GM12892 (cell line): ENCODE results near the gene KLHL9.
A peak's percentile ranks its signal among the peaks of the same experiment; 100 is the strongest.

Experiments
- DNase-seq: peaks from one replicate; pipeline ENCODE4 v3.0.0; 2011; ENCODE audit not compliant: insufficient read length
- FAIRE-seq: peaks from 2 replicates; lab custom pipeline; 2011; peaks lifted over from hg19 to GRCh38; lab: Jason Lieb, UNC
- POLR2A ChIP-seq: IDR thresholded peaks from 2 replicates; pipeline ENCODE4 v1.6.1; 2011; ENCODE audit warnings: low read depth, low read length, control low read depth
- POLR2AphosphoS5 ChIP-seq: IDR thresholded peaks from 2 replicates; pipeline ENCODE4 v1.6.1; 2011; ENCODE audit warnings: low read depth, low read length, control low read depth
- TAF1 ChIP-seq: IDR thresholded peaks from 2 replicates; pipeline ENCODE4 v1.6.1; 2011; ENCODE audit warnings: low read depth, mild to moderate bottlenecking, control low read depth, low read length, borderline replicate concordance

Gene KLHL9

DNA sequence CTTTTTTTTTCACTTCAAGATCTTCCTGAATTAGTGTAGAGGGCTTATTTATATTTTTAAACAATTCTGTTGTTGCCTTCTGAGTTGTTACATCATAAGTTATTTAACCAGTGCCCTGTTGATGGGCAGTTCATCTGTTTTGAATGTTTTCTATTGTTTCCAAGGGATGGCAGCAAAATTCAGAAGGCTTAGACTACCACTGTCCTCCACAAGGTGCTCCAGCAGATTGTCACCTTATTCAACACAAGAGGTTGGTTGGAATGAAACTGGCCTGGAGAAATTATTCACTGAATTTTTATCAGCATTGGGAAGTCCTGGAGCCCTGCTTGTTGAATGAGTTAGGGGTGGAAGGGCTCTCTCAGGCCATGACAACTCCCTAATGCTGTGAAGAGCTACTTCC, 1.3 kb upstream of the KLHL9 start:
- no peak for TF ChIP-seq POLR2AphosphoS5
- TF ChIP-seq TAF1: no peak
- TF ChIP-seq POLR2A: no peak
- no peak for FAIRE-seq
- no peak for DNase-seq

DNA sequence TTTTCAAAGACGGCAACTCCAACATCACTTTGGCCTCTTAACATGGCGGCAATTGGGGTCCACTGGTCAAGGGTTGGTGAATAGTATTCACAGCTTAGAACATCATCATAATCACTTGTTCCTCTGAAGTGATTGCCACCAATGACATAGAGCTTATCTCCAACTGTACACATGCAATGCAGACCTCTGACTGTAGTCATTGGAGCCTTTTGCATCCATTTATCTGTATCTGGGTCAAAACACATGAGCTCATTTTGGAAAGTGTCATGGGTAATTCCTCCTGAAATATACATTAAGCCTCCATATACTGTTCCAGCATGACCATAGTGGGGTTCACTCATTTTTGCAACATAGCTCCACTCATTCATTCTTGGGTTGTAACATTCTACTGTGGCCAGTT, 2.0 kb downstream of the KLHL9 start:
- TF ChIP-seq TAF1: no peak
- TF ChIP-seq POLR2A: 0 out of 2 replicates have a peak, but pooled peaks have one; percentile 38
- peak; percentile 70 for FAIRE-seq
- DNase-seq: no peak

DNA sequence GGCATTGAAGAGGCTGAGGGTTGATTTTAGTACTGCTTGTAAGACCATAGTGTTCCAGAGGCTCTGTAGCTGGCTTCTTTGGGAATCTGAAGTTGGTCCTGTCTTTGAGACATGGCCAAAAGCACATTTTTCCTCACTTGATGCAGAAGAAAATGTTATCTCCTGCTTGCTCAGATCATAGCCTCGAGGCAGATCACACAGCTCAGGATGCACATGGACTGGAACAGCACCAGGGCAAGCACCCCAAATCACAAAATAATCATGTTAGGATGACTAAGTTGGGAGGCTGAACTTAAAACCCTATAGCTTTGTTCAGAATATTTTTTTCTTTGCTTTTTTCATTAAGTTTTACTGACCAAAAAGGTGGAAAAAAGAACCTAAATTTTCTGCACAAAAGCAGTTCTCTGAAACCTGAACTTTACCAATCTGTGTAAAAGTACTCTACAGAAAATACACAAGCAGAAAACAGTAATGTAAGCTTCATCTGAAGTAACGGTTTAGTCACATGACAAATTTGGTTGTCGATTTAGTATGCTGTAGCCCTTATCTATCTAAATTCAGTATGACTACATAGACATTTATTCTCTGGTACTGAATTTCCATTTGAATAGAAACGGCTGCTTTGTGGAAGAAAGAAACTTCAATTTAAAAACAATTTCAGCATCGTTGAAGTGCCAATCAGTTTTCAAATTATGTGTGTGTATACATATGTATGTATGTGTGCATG, 3.4 kb downstream of the KLHL9 start:
- peak; percentile 58 for FAIRE-seq
- TF ChIP-seq TAF1 (no peak), POLR2A (no peak), POLR2AphosphoS5 (no peak)
- no peak for DNase-seq

DNA sequence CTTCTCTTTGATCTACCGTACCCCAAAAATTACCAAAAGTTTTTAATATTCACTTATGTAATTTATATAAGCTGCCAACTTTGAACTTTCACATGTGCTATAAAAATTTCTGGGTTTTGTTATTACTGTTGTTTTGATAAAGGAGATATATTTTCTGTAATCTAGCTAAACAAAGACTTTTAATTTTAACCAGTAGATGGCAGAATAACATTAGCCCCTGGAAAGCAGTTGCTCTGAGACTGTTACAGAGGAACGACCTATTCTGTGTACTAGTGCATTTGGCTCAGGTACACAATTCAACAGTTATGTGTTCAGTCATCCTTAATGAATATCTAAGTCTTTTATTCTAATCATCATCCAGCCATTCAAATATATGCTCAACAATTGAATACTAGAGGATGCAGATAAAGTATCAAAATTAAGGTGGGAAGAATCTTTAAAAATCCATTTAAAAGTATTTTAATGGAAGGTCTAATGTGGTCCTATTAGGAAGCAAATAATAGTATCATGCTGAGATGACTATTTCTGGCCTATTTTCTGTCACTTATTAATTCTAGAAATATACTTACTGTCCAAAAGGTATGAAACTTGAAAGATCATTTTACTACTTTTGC, 8.6 kb downstream of the KLHL9 start:
- peak; percentile 85 for FAIRE-seq
- TF ChIP-seq POLR2A (no peak), POLR2AphosphoS5 (no peak), TAF1 (no peak)
- no peak for DNase-seq

DNA sequence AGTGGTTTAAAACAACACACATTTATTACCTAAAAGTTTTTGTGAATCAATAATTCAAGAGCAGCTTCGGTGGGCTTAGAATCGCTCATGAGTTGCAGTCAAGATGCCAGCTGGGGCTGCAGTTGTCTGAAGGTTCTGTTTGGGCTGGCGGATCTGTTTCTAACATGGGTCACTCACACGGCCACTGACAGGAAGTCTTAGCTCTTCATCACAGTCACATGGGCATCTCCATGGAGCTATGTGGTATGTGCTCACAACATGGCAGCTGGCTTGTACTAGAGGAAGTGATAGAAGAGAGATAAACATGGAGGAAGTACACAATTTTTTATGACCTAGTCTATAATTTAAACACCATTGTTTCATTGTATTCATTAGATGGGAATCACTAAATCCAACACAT, 11.2 kb downstream of the KLHL9 start:
- TF ChIP-seq POLR2AphosphoS5 (no peak), TAF1 (no peak), POLR2A (no peak)
- DNase-seq (no peak), FAIRE-seq (no peak)

DNA sequence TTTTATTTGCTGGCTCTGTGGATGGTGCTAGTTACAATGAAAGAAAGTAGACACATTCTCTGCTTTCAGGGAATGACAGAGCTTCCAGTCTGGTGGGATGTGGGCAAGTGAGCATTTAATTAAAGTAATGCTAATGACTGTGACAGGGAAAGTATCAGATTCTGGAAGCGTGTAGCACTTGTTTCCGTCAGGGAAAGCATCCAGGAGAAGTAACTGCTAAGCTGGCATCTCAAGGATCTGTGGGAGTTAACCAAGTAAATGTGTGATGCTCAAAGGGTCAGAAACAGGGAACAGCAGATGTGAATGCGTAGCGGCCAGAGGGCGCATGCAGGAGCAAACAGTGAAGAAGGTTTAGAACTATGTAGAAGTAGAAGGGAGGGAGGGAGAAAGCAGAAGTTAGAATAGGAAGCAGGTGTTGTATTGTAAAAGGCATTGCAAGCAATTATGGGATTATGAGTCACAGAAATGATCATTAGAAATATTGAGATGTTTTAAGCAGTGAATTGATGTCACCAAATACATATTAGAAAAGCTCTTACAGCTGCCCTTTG, 12.2 kb downstream of the KLHL9 start:
- no peak for TF ChIP-seq POLR2A
- TF ChIP-seq POLR2AphosphoS5: no peak
- TF ChIP-seq TAF1: no peak
- no peak for DNase-seq

DNA sequence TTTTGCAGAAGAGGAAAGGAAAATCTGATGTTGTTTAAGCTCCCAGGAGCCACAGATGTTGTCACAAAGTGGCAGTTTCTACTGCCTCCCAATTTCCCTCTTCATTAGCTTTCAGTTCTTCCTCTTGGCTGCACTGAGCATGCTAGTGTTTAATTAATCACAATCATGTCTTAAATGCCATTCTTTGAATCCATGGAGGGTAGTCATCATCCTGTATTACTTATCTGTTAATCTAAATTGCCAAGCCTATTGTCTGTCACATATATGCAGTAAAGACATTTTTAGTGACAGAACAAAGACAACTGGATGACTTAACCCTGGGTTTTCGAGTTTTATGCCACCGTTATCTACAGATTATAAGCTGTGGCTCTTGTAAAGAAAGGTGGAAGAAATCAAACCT, 14.7 kb downstream of the KLHL9 start:
- FAIRE-seq (no peak), DNase-seq (no peak)
- TF ChIP-seq TAF1: no peak
- no peak for TF ChIP-seq POLR2A
- TF ChIP-seq POLR2AphosphoS5: no peak

More for the DNA sequence above, 12.2 kb downstream of the KLHL9 start:
- FAIRE-seq: no peak

DNA sequence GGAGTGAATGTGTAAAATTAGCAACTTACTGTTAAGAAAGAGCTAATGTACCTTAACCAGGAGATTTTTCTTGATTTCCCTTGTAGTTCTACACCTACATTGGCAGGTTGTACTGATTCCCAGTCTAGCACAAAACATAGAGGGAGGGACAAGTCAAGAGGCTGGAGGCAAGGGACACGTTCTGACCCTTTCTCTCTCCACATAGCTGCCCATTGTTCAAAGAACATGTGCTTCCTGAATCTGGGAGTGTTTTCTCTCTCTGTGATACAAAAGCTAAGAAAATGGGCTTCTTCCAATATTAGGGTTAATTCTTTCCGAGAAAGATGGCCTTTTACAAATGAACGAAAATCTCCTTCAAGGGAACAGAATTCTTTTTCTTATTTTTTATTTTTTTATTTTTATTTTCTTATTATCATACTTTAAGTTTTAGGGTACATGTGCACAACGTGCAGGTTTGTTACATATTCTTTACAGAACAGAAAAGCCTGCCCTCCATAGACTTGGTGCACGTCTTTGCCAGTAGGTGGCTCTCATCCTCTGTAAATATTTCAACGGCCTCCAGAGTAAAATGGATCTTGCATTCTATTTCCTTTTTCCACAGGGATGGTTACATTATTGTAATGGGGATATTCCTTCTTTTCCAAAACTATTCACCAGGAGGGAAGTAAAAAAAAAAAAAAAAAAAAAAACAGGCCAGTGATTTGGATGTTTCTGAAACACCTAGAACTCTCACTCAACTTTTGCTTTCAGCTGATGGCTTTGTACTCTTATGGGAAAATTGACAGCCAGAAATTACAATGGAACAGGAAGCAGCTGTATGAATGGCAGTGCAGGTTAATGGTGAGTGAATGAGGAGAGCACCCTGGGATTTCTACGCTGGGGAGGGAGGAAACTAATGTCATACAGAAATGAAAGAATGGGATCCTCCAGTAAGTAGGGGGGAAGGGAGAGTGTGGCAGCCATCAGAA, 17.0 kb downstream of the KLHL9 start:
- FAIRE-seq: peak; percentile 40
- no peak for DNase-seq
- TF ChIP-seq POLR2A (no peak), TAF1 (no peak), POLR2AphosphoS5 (no peak)

DNA sequence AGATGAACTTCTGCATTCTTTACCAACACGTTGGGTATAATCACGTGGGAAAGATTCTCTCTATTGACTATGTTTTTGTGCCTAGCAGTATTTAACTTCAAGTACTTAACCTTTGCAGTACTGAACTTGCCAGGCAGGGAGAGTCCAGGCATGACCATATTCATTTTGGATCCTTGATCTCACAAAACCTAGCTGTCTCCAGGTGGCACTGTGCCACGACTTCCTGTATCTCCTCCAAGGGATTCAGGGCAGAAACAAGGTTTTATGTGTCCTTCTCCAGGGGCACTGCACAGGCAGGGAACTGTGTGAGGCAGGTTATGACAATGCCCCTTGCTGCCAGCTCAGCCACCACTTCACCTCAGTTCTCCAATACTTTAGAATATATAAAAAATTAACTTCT, 18.3 kb downstream of the KLHL9 start:
- FAIRE-seq: peak; percentile 33
- DNase-seq: no peak
- TF ChIP-seq POLR2A (no peak), TAF1 (no peak), POLR2AphosphoS5 (no peak)

DNA sequence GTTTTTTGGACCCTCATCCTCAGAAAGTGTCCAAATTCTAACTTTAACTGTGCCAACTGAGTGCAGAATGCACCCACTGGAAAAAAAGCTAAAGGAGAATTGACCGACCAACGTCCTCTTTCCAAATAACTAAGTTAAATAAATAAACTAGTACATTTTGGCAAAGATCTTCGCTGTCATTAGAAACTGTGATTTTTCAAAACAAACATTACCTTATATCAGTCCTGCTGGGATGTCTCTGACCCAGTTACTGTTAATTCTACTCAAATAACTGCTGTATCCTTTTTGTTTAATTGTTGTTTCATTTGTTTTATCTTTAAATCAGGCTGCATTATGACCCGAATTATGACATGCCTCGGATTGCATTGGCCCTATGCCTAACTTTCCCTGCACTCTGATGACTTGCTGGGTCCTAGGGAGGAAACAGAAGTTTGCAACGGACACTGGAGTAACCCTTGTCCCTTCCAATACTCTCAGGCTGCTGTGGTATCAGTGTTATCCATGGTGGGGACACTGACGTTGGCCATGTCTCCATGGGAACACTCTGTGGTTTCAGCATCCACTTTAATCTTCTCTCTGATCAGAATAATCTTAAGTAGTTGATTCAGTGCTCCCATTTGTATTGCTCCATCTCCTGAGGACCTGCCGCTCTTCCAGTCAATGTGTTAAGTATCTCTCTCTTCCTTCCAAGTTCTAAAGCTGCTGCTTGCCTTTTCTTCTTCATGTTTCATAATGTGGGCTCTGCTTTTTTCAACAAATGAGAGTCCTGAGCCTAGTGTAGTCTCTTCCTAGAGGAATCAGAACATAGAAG, 19.0 kb downstream of the KLHL9 start:
- DNase-seq: no peak
- TF ChIP-seq TAF1: no peak
- no peak for TF ChIP-seq POLR2AphosphoS5
- TF ChIP-seq POLR2A: no peak
- FAIRE-seq: no peak

DNA sequence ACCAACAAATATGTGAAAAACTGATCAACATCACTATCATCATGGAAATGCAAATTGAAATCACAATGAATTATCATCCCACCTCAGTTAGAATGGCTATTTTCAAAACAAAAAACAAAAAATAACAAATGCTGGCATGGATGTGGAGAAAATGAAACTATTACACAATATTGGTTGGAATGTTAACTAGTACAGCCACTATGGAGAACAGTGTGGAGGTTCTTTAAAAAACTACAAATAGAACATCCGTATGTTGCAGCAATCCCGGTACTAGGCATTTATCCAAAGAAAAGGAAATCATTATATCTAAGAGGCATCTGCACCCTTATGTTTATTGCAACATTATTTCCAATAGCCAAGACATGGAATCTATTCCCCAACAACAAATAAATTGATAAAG, 21.1 kb downstream of the KLHL9 start:
- TF ChIP-seq TAF1 (no peak), POLR2A (no peak), POLR2AphosphoS5 (no peak)
- FAIRE-seq: no peak
- DNase-seq: no peak
